GM06990 (cell line): ENCODE measurements around the gene PDHX.

ENCODE experiments used
- DNase-seq: peaks from one replicate; pipeline ENCODE4 v3.0.0-alpha.2; 2011; ENCODE audit not compliant: insufficient read length; ENCODE audit errors: extremely low read depth
- H3K27me3 ChIP-seq: replicated peaks from 2 replicates; pipeline ENCODE4 v1.6.0; 2011; ENCODE audit warnings: low read length; ENCODE audit not compliant: control insufficient read depth, insufficient read depth
- H3K36me3 ChIP-seq: 2 replicates; pipeline ENCODE4 v1.5.1; 2011; ENCODE audit warnings: low read length; ENCODE audit not compliant: control insufficient read depth, insufficient read depth
- H3K4me3 ChIP-seq: replicated peaks from 2 replicates; pipeline ENCODE4 v1.5.1; 2011; ENCODE audit warnings: low read depth, mild to moderate bottlenecking, control low read depth, low read length
- CTCF ChIP-seq: IDR thresholded peaks from 2 replicates; pipeline ENCODE4 v1.5.1; 2011; ENCODE audit warnings: low read length, control low read depth, mild to moderate bottlenecking, inconsistent platforms; ENCODE audit not compliant: insufficient read depth, poor library complexity, severe bottlenecking

The PDHX gene

GRCh38 chr11:34926831-34927132 is 10.4 kb downstream of the PDHX start:
- Histone ChIP-seq H3K27me3 (no peaks in the 10 kb centered on the region), H3K4me3 (no peak overlapping the region), H3K36me3 (no peaks in the 10 kb centered on the region)
- TF ChIP-seq CTCF: no peak
- DNase-seq: no peak

- TF ChIP-seq CTCF: no peak
- DNase-seq: no peak
- Histone ChIP-seq H3K36me3 (peaks cover 1% of the 10 kb centered on the region), H3K27me3 (no peaks in the 10 kb centered on the region), H3K4me3 (no peak overlapping the region)
Observed at GRCh38 chr11:34928268-34928959, 12.0 kb downstream of the PDHX start.

- DNase-seq: no peak
Observed at GRCh38 chr11:34928960-34929680, 12.7 kb downstream of the PDHX start.

GRCh38 chr11:34929794-34930763 is 13.7 kb downstream of the PDHX start:
- Histone ChIP-seq H3K4me3 (no peak overlapping the region), H3K27me3 (no peaks in the 10 kb centered on the region), H3K36me3 (peaks cover 2% of the 10 kb centered on the region)
- no peak for TF ChIP-seq CTCF
- DNase-seq: no peak

More at GRCh38 chr11:34928960-34929680, 12.7 kb downstream of the PDHX start:
- Histone ChIP-seq H3K36me3 (peaks cover 2% of the 10 kb centered on the region), H3K27me3 (no peaks in the 10 kb centered on the region), H3K4me3 (no peak overlapping the region)
- no peak for TF ChIP-seq CTCF

- TF ChIP-seq CTCF: no peak
- no peaks in the 10 kb centered on the region for H3K27me3 ChIP-seq
- peaks cover 3% of the 10 kb centered on the region for H3K36me3 ChIP-seq
- DNase-seq: no peak
- H3K4me3 ChIP-seq: no peak overlapping the region
Observed at GRCh38 chr11:34936945-34937629, 20.7 kb downstream of the PDHX start.
